Suppressor macrophage (primary cell): ENCODE measurements around the gene ADAMTS17.
"Not testable (repeated sequence)": the region's sequence is repeated elsewhere in the genome, so short reads cannot be mapped to it uniquely, and the experiment has no call there.

Experiments used
- DNase-seq, 4 experiments: peaks; one replicate each; pipeline ENCODE4 v3.0.0-alpha.2; 2020 to 2022

Gene ADAMTS17

GRCh38 chr15:99987119-99987506 is 354.7 kb downstream of the ADAMTS17 start:
- DNase-seq, result no peak

- DNase-seq, result peak in 1 of 4 experiments; percentile 14
Observed at GRCh38 chr15:99986297-99987118, 355.3 kb downstream of the ADAMTS17 start.

- DNase-seq, result no peak
Observed at GRCh38 chr15:99985878-99986277, 355.9 kb downstream of the ADAMTS17 start.

- DNase-seq, result no peak
Observed at GRCh38 chr15:99984491-99985243, 357.1 kb downstream of the ADAMTS17 start.

- DNase-seq, result no peak
Observed at GRCh38 chr15:99983886-99984286, 357.9 kb downstream of the ADAMTS17 start.

- DNase-seq, result no peak
Observed at GRCh38 chr15:99983171-99983885, 358.4 kb downstream of the ADAMTS17 start.

- no peak for DNase-seq
Observed at GRCh38 chr15:99982662-99983061, 359.1 kb downstream of the ADAMTS17 start.

GRCh38 chr15:99981839-99982658 is 359.7 kb downstream of the ADAMTS17 start:
- no peak for DNase-seq

- no peak for DNase-seq
Observed at GRCh38 chr15:99981191-99981647, 360.6 kb downstream of the ADAMTS17 start.

- DNase-seq, result no peak
Observed at GRCh38 chr15:99980752-99981151, 361.0 kb downstream of the ADAMTS17 start.

- not testable (repeated sequence) for DNase-seq
Observed at GRCh38 chr15:99979886-99980285, 361.9 kb downstream of the ADAMTS17 start.

- DNase-seq, result no peak
Observed at GRCh38 chr15:99979371-99979770, 362.4 kb downstream of the ADAMTS17 start.

GRCh38 chr15:99978426-99978825 is 363.3 kb downstream of the ADAMTS17 start:
- DNase-seq, result no peak

GRCh38 chr15:99977929-99978328 is 363.8 kb downstream of the ADAMTS17 start:
- DNase-seq, result no peak

- DNase-seq, result no peak
Observed at GRCh38 chr15:99976811-99977271, 364.9 kb downstream of the ADAMTS17 start.

- no peak for DNase-seq
Observed at GRCh38 chr15:99976000-99976399, 365.8 kb downstream of the ADAMTS17 start.

GRCh38 chr15:99974246-99974645 is 367.5 kb downstream of the ADAMTS17 start:
- DNase-seq, result no peak

- no peak for DNase-seq
Observed at GRCh38 chr15:99973351-99973750, 368.4 kb downstream of the ADAMTS17 start.

- no peak for DNase-seq
Observed at GRCh38 chr15:99970891-99971430, 370.8 kb downstream of the ADAMTS17 start.

GRCh38 chr15:99969261-99969920 is 372.4 kb downstream of the ADAMTS17 start:
- no peak for DNase-seq

GRCh38 chr15:99967841-99968371 is 373.9 kb downstream of the ADAMTS17 start:
- DNase-seq, result no peak
